A549 (cell line): ENCODE measurements around the gene ELF2. TPM values are rescaled to one million over a fixed set of nuclear protein-coding genes. Genes with fewer than 3 reads are reported as not detected.
A peak's percentile ranks its signal among the peaks of the same experiment; 100 is the strongest.

Source experiments
- ATAC-seq, 2 experiments: fragments of 200-7000 bp in 1 of 2; fragments of >200 bp in 1 of 2; cut with Nextera tagmentation in 1 of 2; cut with Tn5 transposase in 1 of 2; 3 replicates each; pipeline versions ENCODE4 v1.8.0 to v1.9.1; 2018 to 2020; ENCODE audit warnings: mild to moderate bottlenecking in 1 of 2, moderate library complexity in 1 of 2
- CTCF ChIA-PET: fragments of 300-600 bp; sonication (Branson Sonifier 250); formaldehyde crosslinking; extraction: SDS; loops from one replicate; lab custom pipeline; 2021; ENCODE audit warnings: antibody characterized with exemption, inconsistent platforms; lab: Yijun Ruan, JAX
- POLR2A ChIA-PET: fragments of 350-600 bp; formaldehyde crosslinking; extraction: SDS; loops from one replicate; lab custom pipeline; 2021; ENCODE audit warnings: antibody characterized with exemption, inconsistent platforms; lab: Yijun Ruan, JAX
- DNase-seq, 2 experiments: peaks; one replicate each; pipeline versions ENCODE4 v3.0.0 to v3.0.0-alpha.2; 2011 to 2016; ENCODE audit warnings: low read depth in 1 of 2, low spot score in 1 of 2
- FAIRE-seq: peaks from 2 replicates; lab custom pipeline; 2011; peaks lifted over from hg19 to GRCh38; lab: Jason Lieb, UNC
- H3K27ac ChIP-seq, 2 experiments: fragments of >200 bp; sonication (Bioruptor Twin); formaldehyde crosslinking; 3 replicates each; pipeline ENCODE4 v1.5.1; 2016 to 2017
- H3K4me1 ChIP-seq: fragments of >200 bp; sonication (Bioruptor Twin); formaldehyde crosslinking; 3 replicates; pipeline ENCODE4 v1.6.1; 2016
- H3K4me2 ChIP-seq: fragments of >200 bp; sonication (Bioruptor Twin); formaldehyde crosslinking; 3 replicates; pipeline ENCODE4 v1.6.1; 2016
- H3K4me3 ChIP-seq: fragments of >200 bp; sonication (Bioruptor Twin); formaldehyde crosslinking; 3 replicates; pipeline ENCODE4 v1.5.1; 2016
- H3K9me3 ChIP-seq: fragments of >200 bp; sonication (Bioruptor Twin); formaldehyde crosslinking; 3 replicates; pipeline ENCODE4 v1.6.1; 2016
- ATOH8 ChIP-seq: fragments of 250-450 bp; sonication (Bioruptor Pico); IDR thresholded peaks from 2 replicates; pipeline ENCODE4 v1.5.0; 2020; ENCODE audit warnings: low read depth, mild to moderate bottlenecking, moderate library complexity
- CBX8 ChIP-seq: fragments of 200-600 bp; sonication (generic); IDR thresholded peaks from 2 replicates; pipeline ENCODE4 v1.6.1; 2016
- CEBPB ChIP-seq, 2 experiments: fragments of >200 bp in 1 of 2; sonication (Bioruptor Twin) in 1 of 2; formaldehyde crosslinking in 1 of 2; IDR thresholded peaks; 2 replicates each; pipeline ENCODE4 v1.6.1; 2012 to 2016
- CHD2 ChIP-seq: fragments of 150-350 bp; IDR thresholded peaks from 2 replicates; pipeline ENCODE4 v1.6.1; 2014; ENCODE audit warnings: low read length; ENCODE audit not compliant: partially characterized antibody
- CHD4 ChIP-seq: fragments of 200-600 bp; sonication (generic); IDR thresholded peaks from 2 replicates; pipeline ENCODE4 v1.6.1; 2016; ENCODE audit warnings: antibody characterized with exemption, mild to moderate bottlenecking, borderline replicate concordance
- CTCF ChIP-seq: fragments of >200 bp; sonication (Bioruptor Twin); formaldehyde crosslinking; IDR thresholded peaks from 3 replicates; pipeline ENCODE4 v1.5.1; 2016
- EHF ChIP-seq: fragments of 250-450 bp; sonication (Bioruptor Pico); IDR thresholded peaks from 2 replicates; pipeline ENCODE4 v1.5.0; 2020; ENCODE audit warnings: mild to moderate bottlenecking
- EHMT2 ChIP-seq: fragments of 200-600 bp; sonication (generic); IDR thresholded peaks from 2 replicates; pipeline ENCODE4 v1.6.1; 2016; ENCODE audit warnings: antibody characterized with exemption, low read depth, mild to moderate bottlenecking, moderate library complexity
- EP300 ChIP-seq, 2 experiments: fragments of >200 bp; sonication (Bioruptor Twin); formaldehyde crosslinking; IDR thresholded peaks; 2 replicates in 1 of 2; 3 replicates in 1 of 2; pipeline ENCODE4 v1.6.1; 2016 to 2017
- ESRRA ChIP-seq: fragments of 150-350 bp; IDR thresholded peaks from 2 replicates; pipeline ENCODE4 v1.6.1; 2014; ENCODE audit warnings: mild to moderate bottlenecking, low read length, borderline replicate concordance
- FOSB ChIP-seq: fragments of 250-450 bp; sonication (Bioruptor Pico); IDR thresholded peaks from 2 replicates; pipeline ENCODE4 v1.5.0; 2020; ENCODE audit warnings: mild to moderate bottlenecking, moderate library complexity
- FOSL2 ChIP-seq, 2 experiments: fragments of 450-650 bp in 1 of 2; fragments of >200 bp in 1 of 2; sonication (Bioruptor Twin) in 1 of 2; formaldehyde crosslinking; IDR thresholded peaks; 2 replicates each; pipeline versions ENCODE4 v1.5.0 to v1.6.1; 2016 to 2020; ENCODE audit warnings: mild to moderate bottlenecking in 1 of 2, moderate library complexity in 1 of 2
- HDAC2 ChIP-seq: fragments of 200-600 bp; sonication (generic); IDR thresholded peaks from 2 replicates; pipeline ENCODE4 v1.6.1; 2016
- HES2 ChIP-seq: fragments of >200 bp; sonication (Bioruptor Twin); formaldehyde crosslinking; IDR thresholded peaks from 2 replicates; pipeline ENCODE4 v1.6.1; 2016
- HMGXB4 ChIP-seq: fragments of 250-450 bp; sonication (Bioruptor Pico); IDR thresholded peaks from 2 replicates; pipeline ENCODE4 v1.5.0; 2021; ENCODE audit warnings: mild to moderate bottlenecking, moderate library complexity, borderline replicate concordance
- JUN ChIP-seq, 2 experiments: fragments of >200 bp; sonication (Bioruptor Twin); formaldehyde crosslinking; IDR thresholded peaks; 2 replicates in 1 of 2; 3 replicates in 1 of 2; pipeline ENCODE4 v1.6.1; 2016 to 2017
- JUNB ChIP-seq: fragments of >200 bp; sonication (Bioruptor Twin); formaldehyde crosslinking; IDR thresholded peaks from 2 replicates; pipeline ENCODE4 v1.6.1; 2016
- KDM1A ChIP-seq: fragments of 200-600 bp; sonication (generic); IDR thresholded peaks from 2 replicates; pipeline ENCODE4 v1.6.1; 2016; ENCODE audit warnings: low read depth, mild to moderate bottlenecking
- KDM5A ChIP-seq: fragments of 200-600 bp; sonication (generic); IDR thresholded peaks from 2 replicates; pipeline ENCODE4 v1.6.1; 2016; ENCODE audit warnings: antibody characterized with exemption, mild to moderate bottlenecking
- MAX ChIP-seq: IDR thresholded peaks from 2 replicates; pipeline ENCODE4 v1.6.1; 2012
- MAZ ChIP-seq: fragments of 150-350 bp; IDR thresholded peaks from 2 replicates; pipeline ENCODE4 v1.6.1; 2014; ENCODE audit warnings: antibody characterized with exemption, low read depth, low read length, borderline replicate concordance
- NPAS2 ChIP-seq: fragments of 250-450 bp; sonication (Bioruptor Pico); IDR thresholded peaks from 2 replicates; pipeline ENCODE4 v1.8.0; 2022; ENCODE audit warnings: mild to moderate bottlenecking, moderate library complexity, borderline replicate concordance
- PBX3 ChIP-seq: IDR thresholded peaks from 2 replicates; pipeline ENCODE4 v1.6.1; 2012
- POLR2A ChIP-seq: IDR thresholded peaks from 2 replicates; pipeline ENCODE4 v1.6.1; 2012; ENCODE audit warnings: mild to moderate bottlenecking, low read length
- RAD21 ChIP-seq, 2 experiments: fragments of >200 bp in 1 of 2; sonication (Bioruptor Twin) in 1 of 2; formaldehyde crosslinking in 1 of 2; IDR thresholded peaks in 1 of 2; conservative IDR thresholded peaks in 1 of 2; 2 replicates in 1 of 2; 3 replicates in 1 of 2; pipeline ENCODE4 v1.6.1; 2012 to 2018; ENCODE audit warnings: inconsistent platforms in 1 of 2
- RCOR1 ChIP-seq: fragments of 150-350 bp; IDR thresholded peaks from 2 replicates; pipeline ENCODE4 v1.6.1; 2014; ENCODE audit warnings: antibody characterized with exemption, low read length, low read depth
- RNF2 ChIP-seq: fragments of 200-600 bp; sonication (generic); IDR thresholded peaks from 2 replicates; pipeline ENCODE4 v1.6.1; 2016; ENCODE audit warnings: low read depth, mild to moderate bottlenecking, antibody characterized with exemption, moderate library complexity, borderline replicate concordance
- SMC3 ChIP-seq: fragments of >200 bp; sonication (Bioruptor Twin); formaldehyde crosslinking; IDR thresholded peaks from 3 replicates; pipeline ENCODE4 v1.6.1; 2018; ENCODE audit warnings: inconsistent platforms
- TP53 ChIP-seq: fragments of 250-450 bp; sonication (Bioruptor Pico); IDR thresholded peaks from 2 replicates; pipeline ENCODE4 v1.5.0; 2021; ENCODE audit warnings: mild to moderate bottlenecking, moderate library complexity
- ZC3H11A ChIP-seq: fragments of 450-650 bp; IDR thresholded peaks from 2 replicates; pipeline ENCODE4 v1.6.1; 2014; ENCODE audit warnings: antibody characterized with exemption, mild to moderate bottlenecking
- ZNF302 ChIP-seq: fragments of 250-450 bp; sonication (Bioruptor Pico); IDR thresholded peaks from 2 replicates; pipeline ENCODE4 v1.9.0; 2021; ENCODE audit warnings: inconsistent platforms, mild to moderate bottlenecking, moderate library complexity
- ZSCAN20 ChIP-seq: fragments of 250-450 bp; sonication (Bioruptor Pico); IDR thresholded peaks from 2 replicates; pipeline ENCODE4 v1.8.0; 2022; ENCODE audit warnings: mild to moderate bottlenecking, moderate library complexity
- WGBS: methylation state at CpG from one replicate; pipeline ENCODE4 v1.1.6; 2017; ENCODE audit errors: missing lambda C conversion rate; 5-methylcytosine and 5-hydroxymethylcytosine counted together
- polyA plus RNA-seq, 4 experiments: library from polyadenylated mRNA; depleted of rRNA in 3 of 4; stranded (reverse); fragments of >200 nt; fragmentation: RNase III in 1 of 4; extraction: RNeasy Plus Mini Kit Qiagen cat#74134 plus additional on column Dnase treatment in 1 of 4; gene quantifications; 2 replicates in 3 of 4; 3 replicates in 1 of 4; pipeline ENCODE4 v1.2.3, GENCODE V29; 2011 to 2017

Gene ELF2
- polyA plus RNA-seq, 2 of the 4 experiments (the other 2 are of a cell fraction) = 12.7 to 24.3 TPM

- DNase-seq = peak; percentile 59 to 62
- Histone ChIP-seq H3K4me1 (peaks cover 25% of the 10 kb centered on the region), H3K4me3 (no peak overlapping the region), H3K27ac (no peak overlapping the region), H3K9me3 (no peaks in the 10 kb centered on the region), H3K4me2 (peak overlapping the region; percentile 42; the same call in 1 of the 3 replicates)
- ChIA-PET POLR2A (interaction anchor here (1.0 kb wide), 1 partner anchor 9 kb away, joined by 10 read pairs; the partner anchor contains the start of gene ELF2), CTCF (interaction anchor here (0.6 to 2.8 kb wide), 23 partner anchors 8 to 137 kb away, joined by 3 to 39 read pairs (median 4); partner anchors contain the start of gene ELF2)
- TF ChIP-seq CHD4 (no peak), RCOR1 (no peak), PBX3 (no peak), FOSB (no peak), KDM1A (no peak), CTCF (peak; percentile 55), ESRRA (no peak), EP300 (IDR thresholded peaks at IDR 0.05) (no peak), CBX8 (no peak), RAD21 (conservative IDR thresholded peaks at IDR 0.05 in 1 of 2, IDR thresholded peaks at IDR 0.05 in 1 of 2) (peak; percentile 50 to 63), POLR2A (no peak), ATOH8 (no peak), CEBPB (IDR thresholded peaks at IDR 0.05) (peak; percentile 76 to 80; a peak in 3 of 4 replicates), RNF2 (no peak), ZSCAN20 (CRISPR knock-in tag) (no peak), KDM5A (no peak), MAZ (no peak), HES2 (no peak), FOSL2 (IDR thresholded peaks at IDR 0.05) (no peak), FOSL2 (CRISPR knock-in tag; IDR thresholded peaks at IDR 0.05) (no peak), ZNF302 (no peak), EHMT2 (no peak), JUN (IDR thresholded peaks at IDR 0.05) (no peak), CHD2 (no peak), TP53 (CRISPR knock-in tag) (no peak), HDAC2 (no peak), JUNB (no peak), HMGXB4 (CRISPR knock-in tag) (no peak), MAX (no peak), NPAS2 (CRISPR knock-in tag) (no peak), ZC3H11A (no peak), SMC3 (peak; percentile 48), EHF (CRISPR knock-in tag) (no peak)
- FAIRE-seq = no peak
- WGBS = 45% methylated on average over 5 of the region's 5 CpGs
- peak; percentile 74 to 89 for ATAC-seq
These were observed 9.1 kb downstream of the ELF2 start for GRCh38 chr4:139167774-139168444.
